NOMO-1 (cell line): ENCODE measurements around the gene COL6A1.

Experiments
- DNase-seq, 2 experiments: peaks; one replicate each; lab custom pipeline; 2025; ENCODE audit not compliant: unreplicated experiment in 2 of 2; lab: John Stamatoyannopoulos, UW

Gene COL6A1

DNA sequence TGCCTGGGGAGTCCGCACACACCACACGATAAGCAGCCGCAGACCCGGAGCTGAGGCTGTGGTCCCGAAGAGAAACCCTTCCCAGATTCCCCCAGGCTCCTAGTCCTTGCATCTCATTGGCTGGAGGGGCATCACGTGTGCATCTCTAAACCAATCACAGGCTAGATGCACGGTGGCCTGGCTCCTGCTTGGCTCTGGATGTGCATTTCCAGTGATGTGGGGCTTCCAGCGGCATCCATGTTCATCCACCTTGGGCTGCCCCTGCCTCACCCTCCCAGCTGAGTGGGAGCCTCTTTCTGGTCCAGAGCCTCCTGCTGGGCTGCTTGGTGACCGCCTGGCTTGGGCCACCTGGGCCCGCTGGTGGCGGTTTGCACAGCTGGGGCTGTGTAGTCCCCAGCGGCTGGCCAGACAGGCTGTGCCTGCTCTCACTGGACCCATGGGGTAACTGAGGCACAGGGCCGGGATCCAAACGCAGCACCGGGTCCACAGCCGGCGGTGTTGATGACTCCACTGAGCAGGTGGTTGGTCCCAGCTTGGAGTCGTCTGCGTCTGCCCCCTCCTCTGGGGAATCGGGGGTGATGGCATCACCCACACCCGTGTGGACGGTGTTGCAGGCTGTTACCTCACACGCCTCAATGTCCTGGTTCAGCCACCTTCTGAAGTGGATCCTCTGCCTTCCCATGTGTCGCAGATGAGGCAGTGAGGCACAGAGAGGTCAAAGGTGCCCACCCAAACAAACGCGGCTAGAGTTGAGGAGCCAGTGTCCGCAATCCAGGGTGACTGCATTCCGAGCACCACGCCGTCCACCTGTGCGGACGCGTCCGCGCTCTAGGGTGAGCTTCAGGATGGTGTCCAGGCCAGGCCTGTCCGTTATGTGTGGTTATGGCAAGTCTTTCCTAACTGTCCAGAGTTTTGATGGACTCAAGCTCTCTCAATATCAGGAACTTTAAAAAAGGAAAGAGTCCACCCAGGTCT, 41.3 kb downstream of the COL6A1 start:
- no peak for DNase-seq

DNA sequence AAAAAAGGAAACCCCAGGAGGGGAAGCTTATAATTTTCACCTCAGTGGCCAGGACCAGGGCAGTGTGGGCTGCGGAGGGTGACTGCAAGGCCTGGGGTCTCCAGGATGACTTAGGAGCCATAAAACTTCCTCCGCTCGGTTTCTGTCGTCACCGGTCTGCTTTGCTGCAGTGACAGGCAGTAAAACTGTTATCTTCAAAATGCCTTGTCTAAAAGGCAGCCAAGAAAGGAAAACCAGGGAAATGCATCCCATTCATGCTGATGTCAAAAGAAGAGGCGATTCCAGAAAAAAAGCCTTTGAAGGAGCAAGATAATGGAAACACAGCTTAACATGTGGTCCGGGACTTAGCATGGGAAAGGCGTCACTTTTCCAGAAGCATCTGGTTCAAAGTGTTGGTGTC, 42.0 kb downstream of the COL6A1 start:
- DNase-seq: no peak

DNA sequence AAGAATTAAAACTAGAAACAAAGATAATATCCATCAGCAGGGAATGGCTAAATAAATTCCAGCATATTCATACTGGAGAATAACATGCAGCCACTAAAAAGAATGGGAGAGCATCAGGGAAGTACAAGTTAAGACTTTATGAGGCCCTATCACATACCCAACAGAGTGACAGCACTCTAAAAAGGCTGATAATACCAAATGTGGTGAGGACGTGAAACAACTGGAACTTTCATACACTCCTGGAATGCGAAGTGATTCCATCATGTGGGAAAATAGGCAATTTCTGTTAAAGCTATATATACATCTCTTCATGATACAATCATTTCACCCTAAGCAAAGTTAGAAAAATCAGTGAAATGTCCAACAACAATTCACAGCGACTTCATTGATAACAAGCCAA, 42.6 kb downstream of the COL6A1 start:
- DNase-seq: no peak

DNA sequence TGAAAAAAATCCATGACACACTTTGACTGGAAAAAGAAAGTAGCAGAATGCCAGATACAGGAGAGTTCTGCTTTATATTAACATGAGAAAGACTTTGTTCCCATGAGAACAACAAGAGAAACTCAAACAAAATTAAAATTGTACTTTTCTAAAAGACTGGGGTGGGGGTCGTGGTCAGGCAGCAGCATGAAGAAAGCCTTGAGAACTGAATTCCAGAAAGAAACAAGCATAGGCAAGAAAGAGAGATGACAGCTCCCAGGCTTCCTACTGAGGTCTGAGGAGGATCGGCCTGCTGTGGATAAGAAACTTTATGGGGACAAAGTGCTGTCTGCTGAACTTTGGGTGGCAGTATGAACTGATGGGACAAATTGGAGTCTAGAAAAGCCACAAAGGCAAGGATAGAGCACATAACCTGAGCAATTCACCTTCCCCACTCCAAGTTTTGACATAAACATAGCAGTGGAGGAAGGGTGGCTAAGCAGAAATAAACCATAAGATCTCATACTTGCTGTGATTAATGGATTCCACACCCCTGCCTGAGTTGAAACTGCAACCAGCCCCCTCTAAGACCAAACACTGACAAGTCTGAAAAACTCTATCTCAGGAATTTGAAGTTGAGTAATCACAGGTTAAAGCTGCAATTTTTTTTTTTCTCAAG, 43.7 kb downstream of the COL6A1 start:
- DNase-seq: no peak

DNA sequence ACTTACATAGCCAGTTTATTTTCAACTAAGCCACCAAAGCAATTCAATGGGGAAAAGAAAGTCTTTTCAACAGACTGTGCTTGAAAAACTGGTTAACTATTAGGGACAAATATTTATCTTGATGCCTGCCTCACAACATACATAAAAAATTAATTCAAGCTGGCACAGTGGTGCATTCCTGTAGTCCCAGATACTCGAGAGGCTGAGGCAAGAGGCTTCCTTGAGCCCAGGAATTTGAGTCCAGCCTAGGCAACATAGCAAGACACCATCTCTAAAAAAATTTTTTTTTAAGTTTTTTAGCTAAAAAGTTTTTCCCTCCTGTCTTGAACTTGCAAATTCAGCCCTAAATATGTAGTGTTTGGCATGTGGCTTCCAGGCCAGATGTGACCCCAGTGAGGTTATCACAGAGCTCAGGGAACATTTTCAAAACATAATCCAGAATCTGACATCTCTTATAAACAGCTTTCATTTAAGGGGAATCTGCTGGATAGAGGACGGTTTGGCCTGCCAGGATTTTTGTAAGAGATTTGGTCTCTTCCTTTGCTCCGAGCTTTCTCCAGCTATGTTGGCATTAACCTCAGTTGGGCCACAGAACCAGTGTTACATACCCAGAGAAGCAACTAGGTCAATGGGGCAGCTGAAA, 46.4 kb downstream of the COL6A1 start:
- DNase-seq: no peak

DNA sequence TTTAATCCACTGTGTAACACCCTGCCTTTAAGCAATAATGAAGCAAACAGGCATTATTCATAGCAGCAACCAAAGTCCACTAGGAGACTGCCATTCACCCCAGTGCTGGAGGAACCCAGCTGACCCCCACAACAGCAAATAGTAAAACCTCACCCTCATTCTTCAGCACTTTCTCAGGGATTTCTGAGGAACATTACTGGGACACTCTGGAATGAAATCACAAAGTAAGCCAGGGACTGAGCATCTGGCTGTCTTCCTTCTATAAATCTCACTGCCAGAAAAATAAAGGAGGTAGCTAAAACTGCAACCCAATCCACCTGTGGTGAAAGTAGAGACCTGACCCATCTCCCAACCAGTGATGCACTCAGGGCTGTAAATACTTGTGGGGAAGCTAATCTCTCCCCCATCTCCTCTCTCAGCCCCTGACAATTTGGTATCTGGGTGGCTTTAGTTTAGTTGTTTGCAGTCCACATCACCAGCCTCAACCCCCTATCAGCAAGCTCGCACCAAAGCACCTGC, 47.1 kb downstream of the COL6A1 start:
- no peak for DNase-seq

DNA sequence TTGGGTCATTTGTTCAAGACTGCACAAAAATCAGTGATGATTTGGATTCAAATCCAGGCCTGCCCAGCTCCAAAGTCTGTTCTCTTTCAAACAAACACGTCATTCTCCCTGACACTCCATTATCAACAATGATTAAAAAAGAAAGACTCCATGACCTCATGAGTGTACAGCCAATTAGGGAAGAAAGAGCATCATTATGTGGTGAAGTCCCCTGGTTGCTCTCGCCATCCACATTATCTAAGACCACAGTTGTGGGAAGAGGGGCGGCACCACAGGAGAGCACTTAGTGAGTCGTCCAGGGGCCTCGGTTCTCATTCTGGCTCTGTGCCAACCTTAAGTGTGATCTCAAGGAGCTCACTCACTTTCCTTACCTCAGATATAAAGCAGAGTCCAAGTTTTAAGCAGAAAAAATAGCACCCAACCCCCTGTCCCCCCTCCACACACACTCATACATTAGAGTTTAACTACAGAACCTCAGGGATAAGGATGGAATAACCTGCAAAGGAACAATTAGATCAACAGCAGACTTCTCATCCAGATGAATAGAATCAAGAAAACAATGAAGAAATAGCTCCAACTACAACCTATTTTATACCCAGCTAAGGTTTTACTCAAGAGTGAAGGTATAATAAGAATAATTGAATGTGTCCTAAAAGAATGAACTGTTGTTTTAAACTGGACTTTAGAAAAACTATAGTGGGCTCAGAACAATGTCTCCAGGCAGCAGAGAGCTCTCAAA, 47.8 kb downstream of the COL6A1 start:
- DNase-seq: no peak

DNA sequence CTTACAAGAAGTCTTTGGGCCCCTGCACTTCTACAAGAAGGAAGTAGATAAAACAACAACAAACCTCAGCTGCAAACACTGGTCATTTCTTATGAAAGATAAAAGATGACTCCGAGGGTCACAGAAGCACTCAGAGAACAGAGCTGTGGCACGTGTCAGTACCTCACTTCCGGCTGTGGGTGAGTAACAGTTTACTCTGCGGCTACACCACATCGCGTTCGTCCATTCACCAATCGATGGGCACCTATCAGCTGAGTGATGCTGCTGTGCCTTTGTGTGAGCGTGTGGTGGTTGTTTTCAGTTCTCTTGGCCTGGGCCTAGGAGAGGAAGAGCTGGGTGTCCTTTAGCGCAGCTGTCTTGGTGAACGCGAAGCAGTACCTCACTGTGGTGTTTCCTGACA, 49.9 kb downstream of the COL6A1 start:
- DNase-seq: no peak

DNA sequence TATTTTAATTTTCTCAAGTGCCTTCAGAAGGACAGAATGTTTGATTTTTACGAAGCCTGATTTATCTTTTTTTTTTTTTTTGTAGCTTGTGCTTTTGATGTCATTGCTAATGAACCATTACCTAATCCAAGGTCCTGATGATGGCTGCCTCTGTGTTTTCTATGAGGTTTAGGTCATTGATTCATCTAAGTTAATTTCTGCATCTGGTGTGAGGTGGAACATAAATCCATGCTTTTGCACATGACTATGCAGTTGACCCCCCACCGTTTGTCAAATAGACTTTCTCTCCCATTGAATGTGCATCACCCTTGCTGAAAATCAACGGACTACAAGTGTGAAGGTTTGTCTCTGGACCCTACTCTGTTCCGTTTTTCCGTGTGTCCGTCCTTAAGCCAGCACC, 50.5 kb downstream of the COL6A1 start:
- no peak for DNase-seq

DNA sequence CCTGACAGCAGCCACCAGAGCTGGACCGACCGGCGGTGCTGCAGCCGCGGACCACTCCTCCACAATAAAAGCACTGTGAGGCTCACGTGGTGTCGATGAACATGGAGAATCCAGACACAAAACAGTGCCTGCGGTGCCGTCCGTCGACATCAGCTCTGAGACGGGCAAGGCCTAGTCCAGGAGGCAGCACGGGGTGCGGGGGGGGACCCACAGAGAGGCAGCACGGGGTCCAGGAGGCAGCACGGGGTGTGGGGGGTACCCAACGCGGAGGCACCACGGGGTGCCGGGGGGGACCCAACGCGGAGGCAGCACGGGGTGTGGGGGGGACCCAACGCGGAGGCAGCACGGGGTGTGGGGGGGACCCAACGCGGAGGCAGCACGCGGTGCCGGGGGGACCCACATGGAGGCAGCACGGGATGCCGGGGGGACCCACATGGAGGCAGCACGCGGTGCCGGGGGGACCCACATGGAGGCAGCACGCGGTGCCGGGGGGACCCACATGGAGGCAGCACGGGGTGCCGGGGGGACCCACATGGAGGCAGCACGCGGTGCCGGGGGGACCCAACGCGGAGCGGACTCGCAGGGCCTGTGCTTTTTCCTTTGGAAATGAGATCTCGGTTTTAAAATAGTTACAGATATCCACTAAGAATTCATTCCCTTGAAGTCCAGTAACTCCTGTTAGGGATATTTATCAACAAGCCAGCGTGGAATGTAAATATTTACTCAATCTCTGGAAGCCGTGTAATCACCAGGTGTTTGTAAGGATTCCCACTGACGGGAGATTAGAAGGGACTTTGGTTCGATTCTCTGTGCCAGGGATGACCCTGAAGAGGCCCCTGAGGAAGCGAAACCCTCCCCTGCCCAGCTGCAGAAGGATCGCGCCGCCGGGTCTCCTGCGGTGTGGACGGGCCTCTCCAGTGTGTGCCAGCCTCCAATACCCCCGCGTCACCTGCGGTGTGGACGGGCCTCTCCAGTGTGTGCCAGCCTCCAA, 52.1 kb downstream of the COL6A1 start:
- no peak for DNase-seq

DNA sequence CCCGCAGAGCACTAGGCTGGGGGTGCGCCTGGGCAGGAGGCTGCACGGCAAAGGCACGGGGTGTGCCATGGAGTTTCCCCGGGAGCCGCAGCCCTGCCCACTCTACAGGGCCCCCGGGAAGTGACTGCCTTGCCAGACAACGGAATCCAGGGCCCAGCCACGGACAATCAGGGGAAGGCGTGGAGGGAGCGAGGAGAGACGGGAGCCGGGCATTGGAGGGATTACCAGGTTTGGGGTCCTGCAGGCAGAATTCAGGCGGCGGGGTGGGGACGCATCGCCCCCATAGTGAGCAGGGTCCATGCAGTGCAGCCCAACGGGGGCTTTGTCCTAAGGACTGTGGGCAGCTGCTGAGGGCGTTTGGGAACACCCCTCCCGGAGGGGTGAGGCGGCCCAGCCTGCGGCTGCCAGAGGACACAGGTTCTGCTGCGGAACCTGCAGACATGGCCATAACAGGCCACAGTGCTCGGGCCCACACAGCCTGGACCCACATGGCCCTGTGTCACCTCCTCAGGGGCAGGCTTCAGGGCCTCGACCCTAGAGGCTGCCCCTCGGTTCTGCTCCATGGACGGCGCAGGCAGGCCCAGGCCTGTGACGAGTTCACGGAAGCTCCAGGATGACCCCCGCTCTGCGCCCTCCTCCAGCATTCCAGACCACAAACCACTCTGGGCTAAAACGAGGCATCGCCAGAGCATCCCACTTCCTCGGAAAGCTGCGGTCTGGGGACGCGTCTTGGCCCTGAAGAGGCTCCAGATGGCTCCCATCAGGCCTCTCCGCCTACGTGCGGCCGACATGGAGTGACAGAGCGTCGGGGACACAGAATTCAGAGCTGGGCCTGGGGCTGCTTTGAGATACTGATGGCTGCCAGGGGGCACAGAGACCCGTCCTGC, 54.5 kb downstream of the COL6A1 start:
- no peak for DNase-seq

DNA sequence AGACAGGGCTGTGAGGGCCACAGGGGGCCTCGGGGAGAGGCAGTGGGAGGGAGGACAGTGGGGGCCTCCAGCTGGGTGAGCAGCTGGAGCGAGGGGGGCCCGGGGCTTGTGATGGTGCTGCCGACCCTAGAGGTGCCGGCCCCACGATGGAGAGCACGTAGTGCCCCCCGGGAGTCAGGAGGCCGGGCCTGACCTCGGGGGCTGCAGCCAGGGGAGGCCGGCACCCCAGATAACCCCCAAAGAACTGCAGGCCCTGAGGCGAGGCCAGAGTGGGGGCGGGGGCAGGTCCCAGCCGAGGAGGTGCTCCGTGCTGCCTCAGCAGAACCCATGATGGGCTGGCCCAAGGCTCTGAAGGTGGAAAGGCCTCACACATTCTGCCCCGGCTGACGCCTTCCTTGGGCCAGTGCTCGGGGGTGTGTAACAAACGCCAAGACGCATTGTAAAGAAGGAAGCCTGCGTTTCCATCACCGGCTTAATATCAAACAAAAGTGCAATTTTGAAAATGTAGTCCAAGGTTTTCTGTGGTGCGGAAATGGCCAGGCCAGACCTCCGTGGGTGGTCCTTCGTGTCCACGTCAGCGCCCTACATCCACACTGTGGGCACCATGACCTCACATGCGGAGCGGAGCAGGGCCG, 55.2 kb downstream of the COL6A1 start:
- DNase-seq: no peak

DNA sequence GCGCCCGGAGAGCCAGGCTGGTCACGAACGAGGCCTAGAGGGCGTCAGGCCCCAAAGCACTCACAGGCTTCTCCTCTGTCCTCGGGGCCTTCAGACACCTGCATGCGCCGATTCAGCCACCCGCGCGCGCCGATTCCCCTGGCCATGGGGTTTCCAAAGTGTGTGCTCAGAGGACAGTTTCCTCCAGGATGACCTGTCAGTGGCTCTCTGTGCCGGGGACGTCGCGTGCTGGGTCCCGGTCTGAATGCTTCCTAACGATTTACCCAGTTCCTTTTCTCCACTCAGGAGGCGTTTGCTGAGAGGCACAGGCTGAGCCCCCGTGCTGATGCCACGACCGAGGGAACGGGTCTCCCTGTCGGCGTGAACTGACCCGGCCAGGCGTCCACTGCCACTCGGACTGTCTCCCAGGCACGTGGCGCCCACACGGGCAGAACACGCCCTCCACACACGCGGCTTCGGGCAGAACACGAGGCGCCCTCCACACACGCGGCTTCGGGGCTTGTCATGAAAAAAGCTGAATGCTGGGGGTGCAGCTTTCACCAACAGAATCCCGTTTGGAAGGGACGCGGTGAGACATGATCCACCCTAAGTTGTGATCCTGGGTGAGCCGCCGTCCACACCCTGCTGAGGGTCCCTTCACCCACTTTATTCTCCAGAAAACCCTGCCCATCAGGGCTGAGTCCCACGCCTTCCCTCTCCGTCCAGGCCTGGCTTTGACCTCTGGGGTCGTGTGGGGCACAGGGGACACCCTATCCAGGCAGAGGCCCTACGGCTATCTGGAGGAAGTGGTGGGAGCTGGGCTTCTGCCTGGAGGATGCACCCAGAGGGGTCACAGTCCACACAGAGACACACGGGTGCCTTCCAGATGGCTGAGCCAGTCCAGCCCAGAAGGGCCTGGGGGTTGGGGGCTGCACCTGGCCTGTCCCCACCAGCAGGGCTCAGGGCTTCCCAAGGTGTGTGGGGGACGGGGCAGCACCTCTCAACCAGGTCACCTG, 56.1 kb downstream of the COL6A1 start:
- DNase-seq: no peak

DNA sequence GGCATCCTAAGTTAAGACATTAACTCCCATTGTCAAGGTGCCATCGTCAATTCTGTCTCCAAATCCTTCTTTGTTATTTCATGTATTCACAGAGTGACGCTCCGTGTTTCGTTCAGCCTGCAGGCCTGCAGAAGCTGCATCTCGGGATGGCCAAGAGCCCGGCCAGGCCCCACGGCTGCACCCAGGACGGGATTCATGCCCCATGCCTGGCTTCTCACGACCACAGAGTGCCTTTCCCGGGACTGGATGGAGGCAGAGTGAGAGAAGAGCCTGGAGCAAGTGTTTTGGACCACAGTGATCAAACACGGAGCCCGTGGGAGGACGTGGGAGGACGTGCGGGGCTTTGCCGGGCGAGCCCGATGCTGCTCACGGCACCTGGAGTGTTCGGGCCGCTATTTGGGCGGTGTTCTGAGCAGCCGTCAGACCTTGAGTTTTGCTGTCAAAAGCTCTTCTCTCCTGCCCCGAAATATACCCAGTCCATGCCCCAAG, 56.8 kb downstream of the COL6A1 start:
- no peak for DNase-seq

DNA sequence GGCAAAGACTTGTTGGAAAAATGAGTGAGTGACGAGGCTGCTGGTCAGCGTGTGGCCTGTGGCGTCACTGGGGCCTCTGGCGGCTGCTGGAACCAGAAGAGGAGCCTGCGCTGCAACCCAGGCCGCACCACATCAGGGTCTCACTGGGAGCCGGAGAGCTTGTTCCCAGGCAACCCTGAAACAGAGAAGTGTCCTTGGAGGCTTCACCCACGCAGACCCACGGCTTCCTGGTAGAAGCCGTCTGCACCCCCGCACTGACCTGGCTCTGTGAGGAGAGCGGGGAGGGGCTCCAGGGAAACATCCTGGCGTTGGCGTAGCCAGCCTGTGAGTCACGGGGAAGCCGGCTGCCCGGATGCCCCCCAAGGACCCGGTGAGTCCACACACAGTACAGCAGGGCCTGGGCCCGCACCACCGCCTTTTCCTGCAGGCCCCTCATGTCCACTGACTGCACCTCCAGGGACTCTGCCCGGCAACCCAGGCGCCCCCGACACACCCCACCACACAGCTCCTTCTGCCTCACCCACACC, 57.4 kb downstream of the COL6A1 start:
- no peak for DNase-seq

DNA sequence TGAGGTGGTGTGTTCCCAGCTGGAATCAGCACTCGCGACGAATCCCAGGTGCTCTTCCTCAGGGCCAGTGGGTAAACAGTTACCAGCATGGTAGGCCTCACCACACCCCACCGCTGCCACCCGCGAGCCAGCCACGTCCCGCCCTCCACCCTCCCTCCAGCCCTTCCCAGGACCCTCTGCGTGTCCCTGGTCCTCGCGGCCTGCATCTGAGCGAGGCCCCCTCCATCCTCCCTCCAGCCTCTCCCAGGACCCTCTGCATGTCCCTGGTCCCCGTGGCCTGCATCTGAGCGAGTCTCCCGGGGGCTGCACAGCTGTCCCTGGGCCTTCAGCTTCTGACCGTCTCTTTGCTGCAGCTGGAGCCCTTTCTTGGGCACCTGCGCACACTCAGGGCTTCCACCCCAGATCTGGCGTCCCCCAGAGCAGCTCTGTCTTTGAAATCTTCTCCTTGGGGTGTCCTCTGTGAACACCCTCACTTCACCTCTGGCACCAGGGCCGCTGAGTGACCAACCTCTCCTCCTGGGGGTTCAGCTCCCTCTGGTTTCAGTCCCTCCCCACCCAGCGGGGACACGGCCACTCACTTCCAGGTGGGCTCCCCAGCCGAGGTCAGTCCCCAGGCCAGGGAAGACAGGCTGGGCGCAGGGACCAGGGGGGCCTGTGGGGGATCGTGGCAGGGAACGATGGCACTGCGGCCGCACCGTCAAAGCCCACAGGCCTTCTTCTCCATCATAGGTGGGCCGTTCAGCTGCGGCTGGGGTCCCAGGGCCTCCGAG, 58.5 kb downstream of the COL6A1 start:
- no peak for DNase-seq
